CD4-positive, alpha-beta T cell treated with Interleukin-6 at 100 ng/mL for 8 hours (primary cell): ENCODE measurements around the gene ITGA11.
"Not testable (repeated sequence)": the region's sequence is repeated elsewhere in the genome, so short reads cannot be mapped to it uniquely, and the experiment has no call there.

ENCODE experiments used
- DNase-seq: peaks from one replicate; pipeline ENCODE4 v3.0.0-alpha.2; 2020; ENCODE audit warnings: mixed read lengths, low spot score

The ITGA11 gene

GRCh38 chr15:68411343-68411675 is 20.7 kb downstream of the ITGA11 start:
- no peak for DNase-seq

- DNase-seq = no peak
These were observed 21.3 kb downstream of the ITGA11 start for GRCh38 chr15:68410466-68411342.

GRCh38 chr15:68409736-68410370 is 22.1 kb downstream of the ITGA11 start:
- no peak for DNase-seq

GRCh38 chr15:68408971-68409370 is 23.0 kb downstream of the ITGA11 start:
- DNase-seq = no peak

GRCh38 chr15:68407886-68408881 is 23.8 kb downstream of the ITGA11 start:
- DNase-seq = no peak

GRCh38 chr15:68407141-68407885 is 24.6 kb downstream of the ITGA11 start:
- no peak for DNase-seq

- DNase-seq = no peak
These were observed 26.3 kb downstream of the ITGA11 start for GRCh38 chr15:68405378-68406250.

GRCh38 chr15:68404056-68404798 is 27.7 kb downstream of the ITGA11 start:
- DNase-seq = no peak

- no peak for DNase-seq
These were observed 28.6 kb downstream of the ITGA11 start for GRCh38 chr15:68403161-68403941.

GRCh38 chr15:68402432-68403160 is 29.4 kb downstream of the ITGA11 start:
- DNase-seq = no peak

- DNase-seq = no peak
These were observed 30.2 kb downstream of the ITGA11 start for GRCh38 chr15:68401496-68402431.

GRCh38 chr15:68400066-68400456 is 31.9 kb downstream of the ITGA11 start:
- DNase-seq = no peak

GRCh38 chr15:68399096-68400065 is 32.6 kb downstream of the ITGA11 start:
- DNase-seq = no peak

GRCh38 chr15:68397999-68398398 is 34.0 kb downstream of the ITGA11 start:
- DNase-seq = not testable (repeated sequence)

GRCh38 chr15:68396068-68396467 is 35.9 kb downstream of the ITGA11 start:
- DNase-seq = no peak

- DNase-seq = no peak
These were observed 40.8 kb downstream of the ITGA11 start for GRCh38 chr15:68391121-68391520.
